C4-2B (cell line): ENCODE data around the gene ELAPOR1.

ENCODE experiments used
- H3K27ac ChIP-seq: fragments of 450-650 bp; 2 replicates; pipeline ENCODE4 v1.5.1; 2017
- ZFX ChIP-seq: fragments of 450-650 bp; IDR thresholded peaks from 2 replicates; pipeline ENCODE4 v1.6.1; 2017
- TF ChIP-seq, protein P1 (sequence below): fragments of 450-650 bp; conservative IDR thresholded peaks from 2 replicates; pipeline ENCODE4 v1.5.1; 2017; ENCODE audit warnings: mild to moderate bottlenecking

The ELAPOR1 gene

DNA sequence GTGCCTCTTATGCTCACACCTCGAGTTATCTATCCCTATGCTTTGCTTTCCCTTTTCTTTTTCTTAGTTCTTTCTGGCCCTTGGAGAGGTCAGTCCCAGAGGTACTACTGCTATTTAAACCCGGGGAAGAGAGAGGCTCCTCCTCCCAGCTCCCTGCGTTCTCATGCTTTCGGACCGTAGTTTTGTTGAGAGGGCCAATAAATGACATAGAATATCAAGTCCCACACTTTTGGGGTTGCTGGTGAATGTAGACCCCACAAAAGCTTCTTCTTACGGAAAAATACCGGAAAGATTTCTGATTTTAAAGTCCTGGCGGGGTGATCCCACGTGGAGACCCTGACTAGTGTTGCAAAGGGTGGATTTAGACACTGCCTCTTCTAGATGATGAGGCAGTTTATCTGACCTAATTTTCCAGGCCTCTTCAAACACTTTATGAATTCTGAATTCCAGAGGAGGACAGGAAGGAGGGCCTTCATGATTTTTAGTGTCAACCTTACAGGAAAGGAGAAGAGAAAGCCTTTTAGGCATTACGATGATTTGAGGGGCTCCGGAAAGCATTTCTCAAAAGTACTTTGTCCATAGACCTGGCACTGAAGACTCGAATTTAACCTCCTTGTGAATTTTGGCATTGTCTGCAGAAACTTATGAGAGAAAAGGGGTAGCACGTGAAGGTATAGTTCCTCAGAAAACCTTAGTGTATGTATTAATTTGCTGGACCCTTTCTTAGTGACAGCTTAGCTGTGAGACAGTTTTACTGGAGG is 22.7 kb upstream of the ELAPOR1 start:
- TF ChIP-seq, protein P1, sequence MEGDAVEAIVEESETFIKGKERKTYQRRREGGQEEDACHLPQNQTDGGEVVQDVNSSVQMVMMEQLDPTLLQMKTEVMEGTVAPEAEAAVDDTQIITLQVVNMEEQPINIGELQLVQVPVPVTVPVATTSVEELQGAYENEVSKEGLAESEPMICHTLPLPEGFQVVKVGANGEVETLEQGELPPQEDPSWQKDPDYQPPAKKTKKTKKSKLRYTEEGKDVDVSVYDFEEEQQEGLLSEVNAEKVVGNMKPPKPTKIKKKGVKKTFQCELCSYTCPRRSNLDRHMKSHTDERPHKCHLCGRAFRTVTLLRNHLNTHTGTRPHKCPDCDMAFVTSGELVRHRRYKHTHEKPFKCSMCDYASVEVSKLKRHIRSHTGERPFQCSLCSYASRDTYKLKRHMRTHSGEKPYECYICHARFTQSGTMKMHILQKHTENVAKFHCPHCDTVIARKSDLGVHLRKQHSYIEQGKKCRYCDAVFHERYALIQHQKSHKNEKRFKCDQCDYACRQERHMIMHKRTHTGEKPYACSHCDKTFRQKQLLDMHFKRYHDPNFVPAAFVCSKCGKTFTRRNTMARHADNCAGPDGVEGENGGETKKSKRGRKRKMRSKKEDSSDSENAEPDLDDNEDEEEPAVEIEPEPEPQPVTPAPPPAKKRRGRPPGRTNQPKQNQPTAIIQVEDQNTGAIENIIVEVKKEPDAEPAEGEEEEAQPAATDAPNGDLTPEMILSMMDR: no peak
- TF ChIP-seq ZFX: no peak
- H3K27ac ChIP-seq: peak overlapping the region; percentile 78

DNA sequence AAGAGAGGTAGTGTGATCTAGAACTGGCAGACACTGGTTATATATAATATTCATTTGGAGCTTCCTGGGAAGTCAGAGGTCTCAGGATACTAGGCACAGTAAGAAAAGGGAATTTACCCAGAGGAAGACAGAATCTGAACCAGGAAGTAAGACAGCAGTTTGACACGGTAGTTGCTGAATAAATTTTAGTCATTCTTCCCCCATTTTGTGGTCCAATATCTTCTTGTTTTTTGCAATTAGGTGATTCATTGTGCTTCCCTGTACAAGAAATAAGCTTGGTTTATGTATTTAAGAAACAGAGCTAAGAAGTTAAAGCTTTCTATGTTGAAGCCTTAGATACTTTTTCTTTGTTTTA is 22.1 kb upstream of the ELAPOR1 start:
- no peak for TF ChIP-seq ZFX
- TF ChIP-seq, protein P1: no peak
- H3K27ac ChIP-seq: no peak overlapping the region

DNA sequence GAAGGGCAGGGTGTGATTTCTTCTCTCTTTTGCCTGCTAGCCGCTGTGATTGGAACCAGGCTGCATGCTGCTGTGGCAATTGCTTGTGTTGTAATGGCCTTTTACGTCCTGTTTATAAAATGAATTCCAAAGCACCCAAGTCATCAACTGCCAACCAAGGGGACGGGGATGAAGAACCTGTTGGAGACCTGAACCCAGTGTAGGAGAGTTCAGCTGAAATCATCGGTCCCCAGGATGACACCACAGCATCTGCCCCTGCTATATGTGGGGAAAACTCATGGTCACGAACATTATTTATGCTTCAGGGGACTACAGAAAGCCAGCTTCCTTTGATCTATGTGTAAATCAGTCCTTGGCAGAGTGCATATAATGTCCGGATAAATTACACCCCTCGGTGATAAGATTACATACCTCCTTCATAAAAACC is 19.5 kb upstream of the ELAPOR1 start:
- TF ChIP-seq, protein P1: no peak
- no peak for TF ChIP-seq ZFX
- no peak overlapping the region for H3K27ac ChIP-seq

DNA sequence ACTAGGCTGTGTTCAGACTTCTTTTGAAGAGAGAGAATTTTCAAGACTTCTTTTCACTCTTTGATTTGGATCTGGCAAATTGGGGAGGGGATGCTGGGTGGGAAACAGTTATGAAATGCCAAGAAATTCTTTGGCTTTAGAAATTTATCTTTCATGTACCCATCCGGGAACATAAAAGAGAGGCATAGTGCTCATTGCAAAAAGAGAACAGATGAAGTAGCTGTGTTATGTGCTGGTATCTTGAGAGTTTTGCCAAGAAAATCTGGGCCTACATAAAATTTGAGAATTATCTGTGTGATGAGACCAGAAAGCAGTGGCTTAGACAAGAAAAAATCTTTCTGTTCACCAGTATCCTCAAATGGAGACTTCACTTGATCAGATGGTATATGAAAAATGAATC is 19.0 kb upstream of the ELAPOR1 start:
- TF ChIP-seq, protein P1: no peak
- no peak overlapping the region for H3K27ac ChIP-seq

DNA sequence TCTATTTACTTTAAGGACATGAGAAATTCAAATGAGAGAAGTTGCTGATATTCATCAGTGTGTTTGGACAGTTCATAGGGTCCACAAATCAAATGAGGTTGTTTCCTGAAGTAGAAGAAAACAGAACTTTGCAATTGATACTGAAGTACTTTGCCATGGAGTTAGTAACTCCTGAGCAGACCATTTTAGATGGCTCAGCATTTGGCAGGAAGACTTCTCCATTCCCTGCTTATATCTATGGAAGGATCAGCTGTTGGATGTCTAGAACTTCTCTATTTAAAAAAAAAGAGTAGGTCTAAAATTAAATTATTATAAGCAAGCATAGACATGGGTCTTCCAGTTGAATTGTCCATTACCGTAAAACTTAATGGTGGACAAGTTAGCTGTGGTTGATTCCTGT is 18.3 kb upstream of the ELAPOR1 start:
- TF ChIP-seq, protein P1: no peak
- TF ChIP-seq ZFX: no peak
- no peak overlapping the region for H3K27ac ChIP-seq

DNA sequence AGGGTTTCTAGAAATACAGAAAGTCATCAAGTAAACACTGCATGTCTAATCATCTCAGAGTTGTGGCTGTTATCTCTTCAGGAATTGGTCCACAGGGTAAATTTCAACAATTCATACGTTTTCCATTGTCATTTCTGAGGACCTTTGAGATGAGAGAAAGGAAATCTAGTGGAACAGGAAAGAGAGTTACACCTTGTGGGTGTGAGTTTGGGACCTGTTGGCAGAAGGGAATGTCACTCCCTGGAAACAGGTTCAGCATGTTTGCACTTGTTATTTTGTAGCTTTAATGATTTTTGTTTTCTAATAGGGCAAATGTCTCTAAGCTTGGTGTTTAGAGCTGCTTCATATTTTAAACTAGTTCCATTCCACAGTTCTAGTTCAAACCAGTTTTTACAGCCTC is 17.8 kb upstream of the ELAPOR1 start:
- H3K27ac ChIP-seq: no peak overlapping the region

DNA sequence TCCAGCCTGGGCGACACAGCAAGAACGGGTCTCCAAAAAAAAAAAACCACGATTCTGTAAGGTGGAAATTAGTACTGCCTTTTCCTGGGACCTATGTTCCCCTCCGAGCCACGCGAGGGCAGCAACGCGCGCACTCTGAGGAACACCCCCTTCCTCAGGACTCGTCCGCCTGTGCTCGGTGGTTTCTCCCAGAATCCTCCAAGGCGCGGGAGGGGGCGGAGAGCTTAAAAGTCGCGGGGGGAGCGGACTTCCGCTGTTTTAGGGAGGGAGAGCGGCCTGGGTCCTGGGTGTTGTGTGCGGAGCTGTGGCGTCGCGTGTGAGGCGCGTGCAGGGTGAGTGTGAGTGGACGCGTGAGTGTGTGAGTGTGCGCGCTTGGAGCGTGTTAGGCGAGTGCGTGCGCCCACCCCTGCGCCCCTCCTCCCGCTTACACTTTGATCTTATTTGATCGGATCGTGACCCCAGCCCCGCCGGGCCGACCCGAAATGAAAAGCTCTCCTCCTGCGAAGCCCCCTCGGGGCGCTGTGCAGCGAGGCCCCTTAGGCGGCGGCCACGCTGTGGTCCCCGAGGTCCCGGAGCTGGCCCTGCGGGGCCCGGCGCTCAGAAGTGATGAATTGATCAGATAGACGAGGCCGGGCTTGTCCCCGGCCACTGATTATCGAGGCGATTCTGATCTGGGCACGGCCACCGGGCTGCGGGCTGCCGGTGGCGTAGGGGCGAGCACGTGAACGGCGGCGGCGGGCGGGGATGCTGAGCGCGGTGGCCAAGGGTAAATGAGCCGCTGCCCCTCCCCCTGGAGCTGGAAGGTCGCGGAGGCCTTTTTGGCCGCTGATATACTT is 13.8 kb upstream of the ELAPOR1 start:
- TF ChIP-seq, protein P1: peak; percentile 97
- peak; percentile 78 for TF ChIP-seq ZFX
- H3K27ac ChIP-seq: peak overlapping the region; percentile 97

More for the DNA sequence above, 17.8 kb upstream of the ELAPOR1 start:
- TF ChIP-seq, protein P1: no peak
- no peak for TF ChIP-seq ZFX
